Tibial nerve (tissue), 3 donors: ENCODE data around the gene USP6NL.

Experiments
- POLR2A ChIP-seq, 2 donors: fragments of 450-650 bp; IDR thresholded peaks; one replicate each; pipeline ENCODE4 v1.6.1; 2017; ENCODE audit warnings: antibody characterized with exemption in 2 of 2, mild to moderate bottlenecking in 2 of 2, moderate library complexity in 2 of 2
- TF ChIP-seq, protein P1 (sequence below), 5 experiments: fragments of 200-600 bp in 3 of 5; fragments of 450-650 bp in 2 of 5; sonication (generic) in 3 of 5; IDR thresholded peaks; one replicate each; pipeline ENCODE4 v1.5.1; 2016 to 2019; ENCODE audit warnings: antibody characterized with exemption in 5 of 5, mild to moderate bottlenecking in 3 of 5, moderate library complexity in 2 of 5

- TF ChIP-seq, protein P1, sequence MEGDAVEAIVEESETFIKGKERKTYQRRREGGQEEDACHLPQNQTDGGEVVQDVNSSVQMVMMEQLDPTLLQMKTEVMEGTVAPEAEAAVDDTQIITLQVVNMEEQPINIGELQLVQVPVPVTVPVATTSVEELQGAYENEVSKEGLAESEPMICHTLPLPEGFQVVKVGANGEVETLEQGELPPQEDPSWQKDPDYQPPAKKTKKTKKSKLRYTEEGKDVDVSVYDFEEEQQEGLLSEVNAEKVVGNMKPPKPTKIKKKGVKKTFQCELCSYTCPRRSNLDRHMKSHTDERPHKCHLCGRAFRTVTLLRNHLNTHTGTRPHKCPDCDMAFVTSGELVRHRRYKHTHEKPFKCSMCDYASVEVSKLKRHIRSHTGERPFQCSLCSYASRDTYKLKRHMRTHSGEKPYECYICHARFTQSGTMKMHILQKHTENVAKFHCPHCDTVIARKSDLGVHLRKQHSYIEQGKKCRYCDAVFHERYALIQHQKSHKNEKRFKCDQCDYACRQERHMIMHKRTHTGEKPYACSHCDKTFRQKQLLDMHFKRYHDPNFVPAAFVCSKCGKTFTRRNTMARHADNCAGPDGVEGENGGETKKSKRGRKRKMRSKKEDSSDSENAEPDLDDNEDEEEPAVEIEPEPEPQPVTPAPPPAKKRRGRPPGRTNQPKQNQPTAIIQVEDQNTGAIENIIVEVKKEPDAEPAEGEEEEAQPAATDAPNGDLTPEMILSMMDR (IDR thresholded peaks at IDR 0.05), result peak in 1 of 5 experiments; percentile 13
- no peak for TF ChIP-seq POLR2A (IDR thresholded peaks at IDR 0.05)
Observed at GRCh38 chr10:11454958-11455566, 156.4 kb downstream of the USP6NL start.
